NCI-H1930 (cell line): ENCODE measurements around the gene ZNF607.
A peak's percentile ranks its signal among the peaks of the same experiment; 100 is the strongest.
"Not testable (repeated sequence)": the region's sequence is repeated elsewhere in the genome, so short reads cannot be mapped to it uniquely, and the experiment has no call there.

Experiments
- DNase-seq, 2 experiments: peaks; one replicate each; lab custom pipeline; 2025; lab: John Stamatoyannopoulos, UW

ZNF607 gene

DNA sequence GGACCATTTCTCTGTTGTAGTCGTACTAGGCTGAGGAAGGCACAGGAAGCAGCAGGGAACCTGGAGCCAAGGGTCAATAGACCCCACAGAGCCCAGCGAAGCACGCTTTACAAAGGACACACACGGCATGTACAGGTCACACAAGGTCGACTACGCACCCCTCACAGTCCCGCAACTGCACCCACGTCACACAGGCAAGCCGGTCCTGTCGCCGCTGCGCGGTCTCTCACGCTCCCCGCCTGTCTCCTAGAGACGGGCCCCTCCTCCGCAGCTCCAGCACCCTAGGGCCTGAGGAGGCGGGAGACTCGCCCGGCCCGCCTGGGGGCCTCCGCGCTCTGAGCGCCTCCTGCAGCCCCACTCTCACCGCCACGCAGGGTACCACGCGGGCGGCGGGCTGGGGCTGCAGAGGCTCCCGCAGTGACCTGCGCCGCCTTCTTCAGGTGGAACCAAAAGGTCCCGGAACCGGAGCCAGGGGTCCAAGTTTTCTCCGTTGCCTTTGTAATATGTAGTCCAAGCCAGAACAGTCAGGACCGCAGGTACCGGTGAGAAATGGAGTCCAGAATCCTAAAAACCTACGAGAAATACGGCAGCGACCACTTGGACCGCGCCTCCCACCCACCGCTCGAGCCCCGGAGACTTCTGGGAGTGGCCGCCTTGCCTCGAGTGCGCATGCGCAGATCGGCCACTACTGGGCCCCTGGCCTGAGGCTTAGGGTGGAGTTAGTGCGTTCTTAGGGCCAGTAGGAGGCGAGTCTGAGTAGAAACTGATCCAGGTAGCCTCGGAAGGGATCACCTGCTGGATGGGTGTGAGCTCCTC lies at the start of gene ZNF607:
ZNF607 (minus strand) TSS at position 651 of the 816 bp plus-strand sequence. CDS start 8,143 bp downstream, outside the sequence.
- peak; percentile 96 for DNase-seq

DNA sequence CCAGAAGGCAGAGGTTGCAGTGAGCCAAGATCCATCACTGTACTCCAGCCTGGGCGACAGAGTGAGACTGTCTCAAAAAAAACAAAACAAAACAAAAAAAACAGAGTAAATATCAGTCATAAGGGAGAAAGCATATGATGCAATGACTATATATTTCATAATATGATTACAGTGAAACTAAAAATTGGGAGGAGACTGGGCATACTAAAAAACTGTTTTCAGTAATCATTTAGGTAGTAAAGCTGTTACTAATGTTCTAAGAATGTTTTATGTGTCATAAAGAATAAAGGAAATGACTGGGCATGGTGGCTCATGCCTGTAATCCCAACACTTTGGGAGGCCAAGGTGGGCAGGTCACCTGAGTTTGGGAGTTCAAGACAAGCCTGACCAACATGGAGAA lies 43.9 kb upstream of the ZNF607 start:
- no peak for DNase-seq

- DNase-seq = not testable (repeated sequence)
Observed at GRCh38 chr19:37757683-37758082, 38.1 kb upstream of the ZNF607 start.

DNA sequence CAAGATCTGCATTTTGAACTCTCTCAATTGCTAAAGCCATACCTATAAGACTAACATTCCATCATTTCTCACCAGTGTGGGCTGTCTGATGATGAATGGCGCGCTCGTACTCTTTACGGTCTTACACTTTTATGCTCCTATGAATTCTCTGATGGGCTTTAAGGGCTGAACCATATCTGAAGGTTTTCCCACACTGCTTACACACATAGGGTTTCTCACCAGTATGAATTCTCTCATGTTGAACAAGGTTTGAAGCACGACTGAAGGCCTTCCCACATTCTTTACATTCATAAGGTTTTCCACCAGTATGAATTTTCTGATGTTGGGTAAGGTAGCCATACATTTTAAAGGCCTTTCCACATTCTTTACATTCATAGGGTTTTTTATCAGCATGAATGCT lies 18.8 kb upstream of the ZNF607 start:
- DNase-seq = no peak

- DNase-seq = no peak
Observed at GRCh38 chr19:37725181-37725580, 5.6 kb upstream of the ZNF607 start.

DNA sequence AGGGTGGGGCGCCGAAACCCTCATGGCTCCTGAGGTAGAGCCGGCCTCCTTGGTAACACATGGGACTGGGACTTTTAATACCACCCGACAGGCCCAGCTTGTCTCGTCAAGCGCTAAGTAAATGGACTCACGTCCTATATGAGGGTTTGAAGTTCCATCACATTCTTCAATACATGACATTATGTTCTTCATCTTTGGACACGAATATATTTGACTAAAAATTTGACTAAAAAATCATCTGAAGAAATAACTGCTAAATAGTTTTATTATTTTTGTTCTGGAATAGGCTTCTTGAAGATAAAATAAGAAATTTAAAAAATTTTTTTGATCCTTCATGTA lies 335 bp upstream of the ZNF607 start:
- DNase-seq = no peak

GRCh38 chr19:37718304-37718703 lies 1.3 kb downstream of the ZNF607 start:
- no peak for DNase-seq

GRCh38 chr19:37716140-37716539 lies 3.4 kb downstream of the ZNF607 start:
- no peak for DNase-seq

GRCh38 chr19:37706052-37706605 lies 13.4 kb downstream of the ZNF607 start:
- DNase-seq = no peak

GRCh38 chr19:37699057-37699456 lies 20.5 kb downstream of the ZNF607 start:
- no peak for DNase-seq

DNA sequence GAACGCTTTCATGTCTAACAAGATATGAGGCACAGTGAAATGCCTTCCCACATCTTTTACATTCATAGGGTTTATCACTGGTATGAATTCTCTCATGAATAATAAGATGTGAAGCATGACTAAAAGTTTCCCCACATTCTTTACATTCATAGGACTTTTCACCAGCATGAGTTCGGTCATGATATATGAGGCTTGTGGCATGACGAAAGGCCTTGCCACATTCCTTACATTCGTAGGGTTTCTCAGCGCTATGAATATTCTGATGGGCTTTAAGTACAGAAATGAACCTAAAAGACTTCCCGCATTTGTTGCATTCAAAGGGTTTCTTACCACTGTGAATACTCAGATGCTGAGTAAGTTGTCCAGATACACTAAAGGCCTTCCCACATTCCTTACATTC lies 21.3 kb downstream of the ZNF607 start:
- DNase-seq = no peak

GRCh38 chr19:37695144-37695899 lies 24.2 kb downstream of the ZNF607 start:
- no peak for DNase-seq

DNA sequence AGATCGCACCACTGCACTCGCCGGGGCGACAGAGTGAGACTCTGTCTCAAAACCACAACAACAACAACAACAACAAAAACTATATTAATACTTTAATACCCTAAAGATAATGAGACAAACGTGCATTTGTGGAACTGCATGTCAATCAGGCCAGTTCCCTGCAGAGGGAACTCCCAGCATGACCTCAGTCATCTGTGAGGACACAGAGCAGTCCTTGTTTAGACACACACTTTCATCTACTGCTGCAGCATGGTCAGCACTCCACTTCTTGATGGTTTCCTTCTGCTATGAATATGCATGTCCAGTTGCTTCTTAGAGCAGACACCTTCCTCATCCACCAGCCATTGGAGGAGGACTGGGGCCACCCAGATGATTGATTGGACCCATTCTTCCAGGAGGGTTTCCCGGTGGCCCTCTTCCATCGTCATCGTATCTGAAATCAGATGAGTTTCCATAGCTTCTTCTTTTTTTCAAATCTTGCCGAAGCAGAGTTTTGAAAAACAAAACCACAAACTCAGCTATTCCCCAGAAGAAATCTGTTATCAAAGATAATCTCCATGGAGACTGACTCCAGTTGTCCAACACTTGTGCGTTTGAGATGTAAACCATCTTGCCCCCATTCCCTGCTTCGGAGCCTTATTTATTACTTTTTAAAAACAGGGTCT lies 26.5 kb downstream of the ZNF607 start:
- DNase-seq = no peak

DNA sequence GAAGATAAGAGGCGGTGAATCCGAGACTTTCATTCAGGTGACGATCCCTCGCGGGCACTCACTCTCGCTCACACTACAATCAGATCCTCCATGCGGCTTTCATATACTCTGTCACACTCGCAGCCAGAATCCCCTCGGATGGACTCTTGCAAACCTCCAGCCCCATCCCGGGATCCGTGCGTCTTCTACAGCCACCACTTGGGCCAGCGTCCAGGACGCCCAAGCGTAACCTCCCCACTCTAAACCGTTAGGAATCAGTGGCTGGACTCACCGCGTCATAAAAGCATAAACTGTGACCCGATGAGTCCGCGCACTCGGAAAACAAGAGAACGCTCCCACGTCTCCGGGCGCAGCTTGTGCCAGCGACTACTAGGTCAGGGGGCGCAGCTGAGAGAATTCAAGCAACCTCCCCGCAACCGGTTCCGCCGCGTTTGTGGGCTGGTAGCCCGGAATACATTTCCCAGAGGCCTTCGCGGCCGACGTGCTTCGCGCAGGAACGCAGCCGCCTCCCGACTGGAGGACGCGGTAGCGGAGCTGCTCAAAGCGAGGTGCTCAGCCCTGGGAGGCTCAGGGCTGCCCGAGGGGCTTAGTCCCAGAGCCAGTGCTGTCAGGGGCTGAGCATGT lies 27.6 kb downstream of the ZNF607 start:
- peak; percentile 81 to 84 for DNase-seq

DNA sequence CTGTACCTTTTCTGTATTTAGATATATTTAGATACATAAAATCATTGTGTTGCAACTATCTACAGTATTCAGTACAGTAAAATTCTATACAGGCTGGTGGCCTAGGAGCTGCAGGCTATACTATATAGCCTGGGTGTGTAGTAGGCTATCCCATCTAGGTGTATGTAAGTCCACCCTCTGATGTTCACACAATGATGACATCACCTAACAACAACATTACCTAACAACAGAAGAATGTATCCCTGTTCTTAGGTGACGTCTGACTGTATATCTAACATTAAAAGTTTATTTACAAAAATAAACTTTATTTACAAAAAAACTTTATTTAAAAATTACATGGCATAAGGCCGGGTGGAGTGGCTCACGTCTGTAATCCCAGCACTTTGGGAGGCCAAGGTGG lies 36.0 kb downstream of the ZNF607 start:
- no peak for DNase-seq

- no peak for DNase-seq
Observed at GRCh38 chr19:37669450-37669914, 50.1 kb downstream of the ZNF607 start.

GRCh38 chr19:37657157-37657556 lies 62.4 kb downstream of the ZNF607 start:
- not testable (repeated sequence) for DNase-seq

DNA sequence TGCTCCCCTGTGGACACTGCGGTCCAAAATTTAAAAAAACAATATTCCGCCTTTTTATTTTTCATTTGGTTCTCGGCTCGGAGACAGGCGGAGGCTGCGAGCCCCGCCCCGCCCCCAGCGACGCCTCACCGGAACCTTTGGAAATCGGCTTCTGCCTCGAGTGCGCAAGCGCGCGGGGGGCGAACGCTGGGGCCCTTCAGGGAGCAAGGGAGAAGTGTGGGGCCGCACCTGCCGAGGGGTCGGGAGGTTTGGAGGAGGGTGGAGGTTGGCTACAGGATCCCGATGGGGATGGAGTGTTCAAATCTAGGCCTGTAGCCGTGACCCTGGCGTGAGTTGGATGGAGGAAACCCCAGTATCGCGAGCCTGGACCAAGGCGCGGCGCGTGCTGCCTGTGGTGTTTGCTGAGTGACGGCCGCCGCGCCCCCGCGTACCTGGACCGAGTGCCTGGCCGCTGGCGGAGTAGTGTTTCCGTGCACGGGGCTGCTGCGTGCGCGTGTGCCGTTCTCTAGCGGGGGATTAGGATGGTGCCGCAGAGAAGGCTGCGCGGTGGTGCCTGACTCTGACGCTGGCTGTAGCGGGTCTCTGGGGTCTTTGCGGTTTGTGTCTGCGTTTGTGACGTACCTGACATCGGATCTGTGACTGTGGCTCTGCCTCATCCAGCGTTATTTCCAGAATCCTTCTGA lies 63.7 kb downstream of the ZNF607 start:
- DNase-seq = peak; percentile 89 to 93

- DNase-seq = peak; percentile 85 to 92
Observed at GRCh38 chr19:37655301-37655688, 64.3 kb downstream of the ZNF607 start, which contains the start of gene ZFP30. Gene ZFP30, minus strand, starts transcription at chr19:37655465. Its CDS starts 7,643 bp downstream, at chr19:37647822.

DNA sequence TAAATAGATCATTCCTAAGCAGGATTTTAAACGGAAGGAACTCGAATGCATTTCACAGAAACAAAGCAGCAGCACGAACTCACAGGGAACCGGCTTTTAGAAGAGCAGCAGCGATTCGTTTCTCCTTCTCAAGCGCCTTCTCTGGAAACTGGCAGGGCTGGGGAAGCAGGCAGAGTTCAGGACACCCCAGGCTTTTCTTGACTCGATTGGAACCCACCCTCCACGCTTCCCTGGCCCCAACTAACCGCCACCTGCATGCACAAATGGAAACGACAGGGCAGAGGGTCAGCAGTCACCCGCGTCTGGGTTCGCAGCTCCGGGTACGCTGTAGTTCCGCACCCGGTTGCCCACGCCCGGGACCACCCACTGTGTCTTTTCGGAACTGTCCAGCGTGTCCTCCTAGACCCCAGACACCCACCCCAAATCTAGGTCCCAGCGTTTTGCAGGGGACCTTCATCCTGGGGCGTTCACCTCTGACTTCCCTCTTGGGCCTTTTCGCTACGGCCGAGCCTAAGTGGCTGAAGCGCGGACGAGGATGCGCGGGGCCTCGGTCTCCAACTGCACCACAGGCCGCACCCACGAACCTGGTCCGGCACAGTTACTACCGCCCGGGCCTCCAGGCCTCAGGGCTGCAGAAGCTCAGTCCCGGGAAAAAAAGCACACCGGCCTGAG lies 64.8 kb downstream of the ZNF607 start:
- peak; percentile 5 to 58 for DNase-seq

- DNase-seq = no peak
Observed at GRCh38 chr19:37654118-37654517, 65.4 kb downstream of the ZNF607 start.
